CD4-positive, alpha-beta T cell treated with Interleukin-17A for 1 hour (primary cell): ENCODE results near the gene DDHD1.
"Not testable (repeated sequence)": the region's sequence is repeated elsewhere in the genome, so short reads cannot be mapped to it uniquely, and the experiment has no call there.

Experiments used
- DNase-seq: peaks from one replicate; pipeline ENCODE4 v3.0.0-alpha.2; 2020

Gene DDHD1

DNA sequence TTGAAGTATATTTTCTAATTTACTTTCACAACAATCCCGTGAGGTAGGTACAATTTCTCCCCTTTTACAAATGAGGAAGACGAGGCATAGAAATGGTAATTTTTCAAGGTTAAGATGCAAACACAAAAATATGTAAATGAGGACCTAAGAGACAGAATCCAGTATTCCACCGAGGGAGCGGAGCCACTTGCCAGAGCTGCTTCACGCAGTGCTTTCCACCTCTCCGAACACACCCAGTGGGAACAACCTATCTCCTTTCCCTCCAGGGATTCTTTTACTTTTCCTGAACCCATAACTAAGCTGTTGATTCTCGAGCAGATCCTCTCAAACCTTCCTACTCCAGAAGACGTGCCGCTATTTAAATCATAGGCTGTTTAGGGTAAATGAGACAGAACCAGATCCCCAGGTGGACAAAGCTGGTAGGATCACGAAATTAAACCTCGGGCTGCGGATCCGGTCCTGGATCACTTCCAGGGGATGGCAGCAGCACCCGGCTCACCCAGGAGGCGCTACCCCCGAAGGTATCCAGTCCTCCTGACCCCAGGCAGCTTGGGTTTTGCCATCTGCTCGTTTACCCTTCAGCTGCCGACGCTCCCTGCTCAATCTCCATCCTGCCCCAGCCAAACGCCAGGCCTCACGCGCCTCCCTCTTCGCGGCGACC is 1.5 kb downstream of the DDHD1 start:
- DNase-seq = peak; percentile 53

DNA sequence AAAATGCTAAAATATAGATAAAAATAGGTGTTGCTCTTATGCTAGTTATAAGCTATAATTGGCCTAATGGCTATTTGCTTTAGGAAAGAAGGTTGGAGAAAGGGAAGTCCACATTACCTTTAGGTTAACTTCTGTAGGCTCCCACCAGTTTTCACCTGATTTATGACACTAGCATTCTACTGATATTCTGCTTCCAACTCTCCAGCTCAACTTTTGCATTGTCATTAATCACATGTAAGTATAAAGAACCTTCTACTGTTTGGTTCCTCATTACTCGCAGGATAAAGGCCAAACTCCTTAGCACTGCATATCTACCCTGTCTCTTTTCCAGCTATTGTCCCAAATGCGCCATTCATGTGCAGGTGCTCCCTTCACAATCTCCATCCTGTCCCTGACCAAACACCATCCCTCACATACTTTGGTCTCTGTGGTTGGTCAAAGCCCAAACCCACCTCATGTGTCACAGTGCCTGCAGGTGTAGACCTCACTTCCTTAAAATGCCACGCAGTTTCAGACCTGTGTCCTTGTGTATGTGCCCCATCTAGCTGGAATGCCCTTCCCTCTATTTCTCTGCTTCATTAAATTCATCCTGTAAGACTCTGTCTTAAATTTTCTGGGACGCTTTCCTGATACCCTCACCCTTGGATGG is 3.3 kb downstream of the DDHD1 start:
- no peak for DNase-seq

DNA sequence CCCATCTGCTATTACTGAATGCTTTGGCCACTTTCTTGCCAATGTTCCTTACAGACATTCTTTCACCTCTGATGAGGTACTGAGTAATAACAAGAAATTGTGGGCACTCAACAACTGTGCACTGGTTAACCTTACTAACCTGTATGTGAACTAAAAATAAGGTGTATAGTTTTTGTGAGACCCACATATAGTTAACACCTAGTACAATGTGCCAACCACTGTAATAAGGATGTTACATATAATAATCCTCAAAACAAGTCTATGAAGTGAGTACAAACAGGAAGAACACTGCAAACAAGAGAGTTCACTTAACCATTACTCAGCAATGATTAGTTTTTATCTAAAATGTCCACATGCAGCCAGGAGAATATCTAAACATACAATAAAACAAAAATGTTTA is 4.5 kb downstream of the DDHD1 start:
- peak; percentile 43 for DNase-seq

DNA sequence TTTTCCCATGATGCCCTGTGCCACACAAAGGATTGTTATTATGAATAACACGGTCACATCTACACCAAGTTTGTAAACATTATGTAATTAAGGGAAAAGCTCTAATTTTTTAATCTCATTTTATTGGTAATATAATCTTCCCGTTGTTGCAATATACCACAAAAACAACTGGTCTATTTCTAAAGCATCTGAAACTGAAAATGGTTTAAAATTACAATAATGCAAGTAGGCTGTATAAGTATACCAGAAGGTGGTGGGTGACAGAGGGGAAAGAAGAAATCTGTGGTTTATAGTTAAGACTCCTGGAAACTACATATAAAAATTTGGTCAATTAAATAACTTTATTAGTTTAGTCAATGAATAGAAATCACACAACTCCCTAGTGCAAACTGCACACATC is 5.2 kb downstream of the DDHD1 start:
- no peak for DNase-seq

DNA sequence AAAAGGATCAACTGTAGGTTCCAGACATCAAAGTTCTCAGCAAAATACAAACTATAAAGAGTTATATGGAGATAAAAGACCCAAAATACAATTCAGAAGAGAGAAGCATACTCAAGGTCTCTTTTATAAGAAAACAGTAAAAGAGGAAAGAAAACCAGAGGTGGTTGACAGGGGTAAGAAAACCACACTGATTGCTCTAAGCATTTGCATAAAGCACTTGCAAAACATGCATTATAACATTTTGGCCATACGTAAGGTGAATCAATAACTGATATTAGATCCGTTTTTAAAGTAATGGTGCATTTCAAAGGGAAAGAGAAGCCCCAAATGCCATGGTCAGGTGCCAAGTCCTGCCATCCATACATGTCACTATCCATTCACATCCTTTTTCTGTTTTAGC is 5.9 kb downstream of the DDHD1 start:
- no peak for DNase-seq

DNA sequence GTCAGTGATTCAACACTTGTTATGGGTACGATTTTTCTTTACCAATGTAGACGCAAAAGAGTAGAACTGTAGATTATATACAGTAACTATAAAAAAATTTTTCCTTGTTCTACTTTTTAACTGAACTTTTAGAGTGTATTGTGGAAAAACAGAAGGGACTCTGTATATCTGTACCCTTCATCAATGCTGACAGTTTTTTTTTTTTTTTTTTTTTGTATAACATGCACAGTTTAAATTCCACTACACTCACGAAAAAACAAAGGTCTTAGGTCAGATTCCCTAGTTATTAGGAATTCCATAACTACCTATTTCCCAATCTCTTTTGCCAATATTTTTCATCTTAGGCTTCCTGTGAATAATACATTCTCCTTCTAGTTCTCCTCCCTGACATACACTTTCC is 6.4 kb downstream of the DDHD1 start:
- DNase-seq = no peak

DNA sequence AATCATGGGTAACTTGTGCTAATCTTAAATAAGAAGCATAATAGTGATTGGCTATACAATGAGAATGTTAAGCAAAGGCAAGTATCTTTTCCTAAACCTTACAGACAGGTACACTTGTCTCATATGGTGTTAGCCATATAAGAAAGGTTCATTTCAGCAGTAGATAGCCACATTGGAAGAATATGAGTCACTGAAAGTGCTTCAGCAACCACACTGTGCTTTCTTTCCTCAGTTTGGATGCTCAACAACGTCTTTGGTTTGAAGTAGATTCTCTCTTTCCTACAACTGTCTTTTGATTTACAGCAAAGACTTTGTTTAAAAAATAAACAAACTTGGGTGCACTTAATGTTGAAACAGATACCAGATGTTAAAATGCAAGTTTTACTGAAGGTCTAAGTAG is 8.9 kb downstream of the DDHD1 start:
- no peak for DNase-seq

DNA sequence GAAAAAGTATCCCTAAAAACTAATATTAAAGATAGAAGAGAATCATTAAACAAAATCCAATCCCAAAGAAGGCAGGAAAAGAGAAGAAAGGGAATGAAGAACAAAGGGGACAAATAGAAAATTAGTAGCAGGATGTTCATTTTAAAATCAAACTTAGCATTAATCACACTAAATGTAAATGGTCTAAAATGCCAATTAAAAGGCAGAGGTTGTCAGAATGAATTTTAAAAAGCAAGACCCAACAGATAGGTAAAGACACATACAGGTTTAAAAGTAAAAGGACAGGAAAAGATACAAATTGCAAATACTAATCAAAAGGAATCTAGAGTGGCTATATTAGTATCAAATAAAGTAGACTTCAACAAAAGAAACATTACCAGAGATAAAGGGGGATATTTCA is 12.5 kb downstream of the DDHD1 start:
- DNase-seq = no peak

DNA sequence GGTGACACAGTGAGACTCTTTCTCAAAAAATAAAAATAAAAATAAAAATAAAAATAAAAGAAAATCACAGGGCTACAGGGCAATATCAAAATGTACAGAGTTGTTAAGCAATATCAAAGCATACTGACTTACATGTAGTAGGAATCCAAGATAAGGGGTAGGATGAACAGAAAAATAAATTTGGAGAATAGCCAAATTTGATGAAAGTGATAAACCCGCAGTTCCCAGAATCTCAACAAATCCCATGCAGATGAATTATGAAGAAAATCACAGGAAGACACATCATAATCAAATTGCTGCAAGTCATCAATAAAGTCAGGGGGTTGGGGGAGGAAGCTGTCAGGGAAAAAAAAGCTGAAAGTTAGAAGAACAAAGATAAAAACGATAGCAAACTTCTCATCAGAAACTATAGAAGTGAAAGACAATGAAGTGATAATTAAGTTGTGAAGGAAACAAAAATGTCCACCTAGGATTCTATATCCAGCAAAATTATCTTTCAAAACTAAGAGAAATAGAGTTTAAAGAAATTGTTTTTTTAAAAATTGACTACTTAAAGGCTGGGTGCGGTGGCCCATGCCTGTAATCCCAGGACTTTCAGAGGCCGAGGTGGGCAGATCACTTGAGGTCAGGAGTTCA is 15.4 kb downstream of the DDHD1 start:
- no peak for DNase-seq

DNA sequence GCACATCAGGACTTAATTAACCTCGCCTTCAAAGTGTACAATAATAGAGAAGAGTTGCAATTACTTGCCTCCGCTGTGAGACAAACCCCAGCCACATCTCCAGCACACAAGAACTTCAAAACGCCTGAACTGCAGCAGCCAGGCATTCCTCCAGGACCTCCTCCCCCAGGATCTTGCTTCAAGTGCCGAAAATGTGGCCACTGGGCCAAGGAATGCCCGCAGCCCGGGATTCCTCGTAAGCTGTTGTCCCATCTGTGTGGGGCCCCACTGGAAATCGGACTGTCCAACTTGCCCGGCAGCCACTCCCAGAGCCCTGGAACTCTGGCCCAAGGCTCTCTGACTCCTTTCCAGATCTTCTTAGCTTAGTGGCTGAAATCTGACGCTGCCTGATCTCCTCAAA is 22.6 kb downstream of the DDHD1 start:
- not testable (repeated sequence) for DNase-seq

DNA sequence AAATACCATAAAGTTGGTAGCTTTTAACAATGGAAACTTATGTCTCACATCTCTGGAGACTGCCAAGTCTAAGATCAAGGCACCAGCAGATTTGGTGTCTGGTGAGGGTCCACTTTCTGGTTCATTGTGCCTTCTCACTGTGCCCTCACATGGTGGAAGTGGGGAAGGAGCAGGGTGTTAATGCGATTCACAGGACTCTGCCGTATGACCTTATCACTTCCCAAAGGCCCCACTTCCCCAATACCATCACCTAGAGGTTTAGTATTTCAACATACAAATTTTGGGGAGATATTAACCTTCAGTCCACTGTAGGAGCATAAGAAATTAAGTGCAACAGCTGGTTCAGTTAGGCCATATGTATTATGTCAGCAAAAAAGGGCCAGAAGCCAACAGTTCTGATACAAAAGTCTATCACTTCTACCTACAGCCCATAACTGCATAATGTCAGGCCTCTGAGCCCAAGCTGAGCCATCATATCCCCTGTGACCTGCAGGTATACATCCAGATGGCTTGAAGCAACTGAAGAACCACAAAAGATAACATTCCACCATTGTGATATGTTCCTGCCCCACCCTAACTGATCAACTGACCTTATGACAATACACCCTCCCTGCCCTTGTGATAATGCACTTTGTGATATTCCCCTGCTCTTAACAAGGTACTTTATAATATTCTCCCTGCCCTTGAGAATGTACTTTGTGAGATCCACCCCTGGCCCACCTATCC is 24.7 kb downstream of the DDHD1 start:
- no peak for DNase-seq

DNA sequence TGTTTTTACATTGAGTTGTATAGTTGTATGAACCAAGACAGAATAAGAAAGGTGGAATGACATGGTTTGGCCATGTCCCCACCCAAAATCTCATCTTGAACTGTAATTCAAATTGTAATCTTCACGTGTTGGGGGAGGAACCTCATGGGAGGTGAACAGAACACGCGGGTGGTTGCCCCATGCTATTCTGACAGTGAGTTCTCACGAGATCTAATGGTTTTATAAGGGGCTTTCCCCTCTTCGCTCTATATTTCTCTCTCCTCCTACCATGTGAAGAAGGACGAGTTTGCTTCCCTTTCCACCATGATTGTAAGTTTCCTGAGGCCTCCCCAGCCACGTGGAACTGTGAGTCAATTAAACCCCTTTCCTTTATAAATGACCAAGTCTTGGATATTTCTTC is 25.3 kb downstream of the DDHD1 start:
- DNase-seq = no peak

DNA sequence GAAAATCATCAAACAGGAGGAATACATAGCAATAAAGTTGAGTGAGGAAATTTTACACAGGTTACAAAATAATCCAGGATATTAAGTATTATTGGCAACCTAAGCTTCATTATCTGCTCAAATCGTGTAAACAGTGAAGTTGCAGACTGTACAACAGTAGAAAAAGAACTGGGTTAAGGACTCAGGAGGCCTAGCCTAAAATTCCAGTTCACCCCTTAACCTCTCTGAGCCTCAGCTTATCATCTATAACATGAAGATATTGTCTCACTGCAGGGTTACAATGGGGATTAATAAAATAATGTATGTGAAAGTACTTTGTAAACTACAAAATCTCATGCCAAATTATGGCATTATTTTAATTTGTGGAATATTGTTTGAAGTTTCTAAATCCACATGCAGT is 26.0 kb downstream of the DDHD1 start:
- no peak for DNase-seq

DNA sequence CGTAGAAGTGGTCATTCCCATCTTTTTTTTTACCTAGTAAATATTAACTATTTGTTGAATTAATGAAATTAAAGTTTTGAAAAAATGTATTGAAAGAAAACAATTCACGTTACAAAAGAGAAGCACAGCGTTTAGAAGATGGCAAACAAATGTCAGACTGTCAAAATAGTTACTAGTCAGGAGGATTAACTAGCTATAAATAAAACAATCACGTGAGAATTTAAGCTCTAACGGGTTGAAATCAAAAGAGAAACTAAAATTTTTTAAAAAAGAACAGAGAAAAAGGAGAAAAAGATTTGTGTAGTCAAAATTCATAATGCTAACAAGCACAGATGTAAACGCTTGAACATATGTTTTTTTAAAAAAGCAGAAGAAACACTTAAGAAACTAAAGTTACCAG is 26.4 kb downstream of the DDHD1 start:
- DNase-seq = no peak

DNA sequence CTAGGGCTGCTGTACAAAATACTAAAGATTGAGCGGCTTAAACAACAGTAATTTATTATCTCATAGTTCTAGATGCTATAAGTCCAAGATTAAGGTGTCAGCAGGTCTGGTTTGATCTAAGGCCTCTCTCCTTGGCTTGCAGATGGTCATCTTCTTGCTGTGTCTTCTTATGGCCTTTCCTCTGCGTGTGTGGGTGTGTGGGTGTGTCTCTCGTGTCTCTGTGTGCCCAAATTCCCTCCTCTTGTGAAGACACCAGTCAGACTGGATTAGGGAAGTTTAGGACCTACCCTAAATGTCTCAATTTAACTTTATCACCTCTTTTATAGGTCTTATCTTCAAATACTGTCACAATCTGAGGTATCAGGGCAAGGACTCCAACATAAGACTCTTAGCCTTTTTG is 28.3 kb downstream of the DDHD1 start:
- no peak for DNase-seq

DNA sequence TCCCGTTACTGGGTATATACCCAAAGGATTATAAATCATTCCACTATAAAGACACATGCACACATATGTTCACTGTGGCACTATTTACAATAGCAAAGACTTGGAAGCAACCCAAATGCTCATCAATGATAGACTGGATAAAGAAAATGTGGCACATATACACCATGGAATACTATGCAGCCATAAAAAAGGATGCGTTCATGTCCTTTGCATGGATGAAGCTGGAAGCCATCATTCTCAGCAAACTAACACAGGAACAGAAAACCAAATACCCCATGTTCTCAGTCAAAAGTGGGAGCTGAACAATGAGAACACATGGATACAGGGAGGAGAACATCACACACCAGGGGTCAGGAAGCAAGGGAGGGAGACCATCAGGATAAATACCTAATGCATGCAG is 31.7 kb downstream of the DDHD1 start:
- not testable (repeated sequence) for DNase-seq

DNA sequence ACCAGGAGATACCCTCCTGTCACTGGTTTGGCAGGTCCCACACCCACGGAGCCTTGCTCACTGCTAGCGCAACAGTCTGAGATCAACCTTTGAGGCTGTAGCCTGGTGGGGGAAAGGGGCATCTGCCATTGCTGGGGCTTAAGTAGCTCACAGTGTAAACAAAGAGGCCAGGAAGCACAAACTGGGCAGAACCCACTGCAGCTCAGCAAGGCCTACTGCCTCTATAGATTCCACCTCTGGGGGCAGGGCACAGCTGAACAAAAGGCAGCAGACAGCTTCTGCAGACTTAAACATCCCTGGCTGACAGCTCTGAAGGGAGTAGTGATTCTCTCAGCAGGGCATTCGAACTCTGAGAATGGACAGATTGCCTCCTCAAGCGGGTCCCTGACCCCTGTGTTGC is 35.6 kb downstream of the DDHD1 start:
- DNase-seq = not testable (repeated sequence)

DNA sequence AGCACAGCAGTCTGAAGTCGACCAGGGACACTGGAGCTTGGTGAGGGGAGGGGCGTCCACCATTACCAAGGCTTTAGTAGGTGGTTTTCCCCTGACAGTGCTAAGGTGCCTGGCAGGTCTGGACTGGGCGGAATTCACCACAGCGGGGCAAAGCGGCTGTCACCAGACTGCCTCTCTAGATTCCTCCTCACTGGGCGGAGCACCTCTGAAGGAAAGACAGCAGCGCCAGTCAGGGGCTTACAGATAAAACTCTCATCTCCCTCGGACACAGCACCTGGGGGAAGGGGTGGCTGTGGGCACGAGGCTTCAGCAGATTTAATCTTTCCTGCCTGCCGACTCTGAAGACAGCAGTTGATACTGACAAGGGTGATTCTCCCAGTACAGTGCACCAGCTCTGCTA is 39.1 kb downstream of the DDHD1 start:
- no peak for DNase-seq

DNA sequence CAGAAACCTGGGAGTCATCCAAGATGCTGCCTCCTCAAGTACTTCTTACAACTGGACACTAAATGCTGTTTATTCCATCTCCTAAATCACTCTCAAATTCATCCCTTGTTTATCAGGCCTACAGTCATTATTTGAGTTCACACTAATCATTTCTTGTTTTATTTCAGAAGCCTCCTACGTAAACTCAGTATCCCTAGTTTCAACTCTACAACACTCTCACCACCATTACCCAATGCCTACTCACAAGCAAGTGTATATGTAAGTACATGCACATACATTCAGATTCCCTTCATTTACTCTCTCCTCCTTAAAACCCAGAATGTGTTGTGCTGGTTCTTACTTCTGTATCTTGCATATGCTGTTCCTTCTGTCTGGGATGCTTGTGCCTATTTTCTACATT is 43.0 kb downstream of the DDHD1 start:
- no peak for DNase-seq

DNA sequence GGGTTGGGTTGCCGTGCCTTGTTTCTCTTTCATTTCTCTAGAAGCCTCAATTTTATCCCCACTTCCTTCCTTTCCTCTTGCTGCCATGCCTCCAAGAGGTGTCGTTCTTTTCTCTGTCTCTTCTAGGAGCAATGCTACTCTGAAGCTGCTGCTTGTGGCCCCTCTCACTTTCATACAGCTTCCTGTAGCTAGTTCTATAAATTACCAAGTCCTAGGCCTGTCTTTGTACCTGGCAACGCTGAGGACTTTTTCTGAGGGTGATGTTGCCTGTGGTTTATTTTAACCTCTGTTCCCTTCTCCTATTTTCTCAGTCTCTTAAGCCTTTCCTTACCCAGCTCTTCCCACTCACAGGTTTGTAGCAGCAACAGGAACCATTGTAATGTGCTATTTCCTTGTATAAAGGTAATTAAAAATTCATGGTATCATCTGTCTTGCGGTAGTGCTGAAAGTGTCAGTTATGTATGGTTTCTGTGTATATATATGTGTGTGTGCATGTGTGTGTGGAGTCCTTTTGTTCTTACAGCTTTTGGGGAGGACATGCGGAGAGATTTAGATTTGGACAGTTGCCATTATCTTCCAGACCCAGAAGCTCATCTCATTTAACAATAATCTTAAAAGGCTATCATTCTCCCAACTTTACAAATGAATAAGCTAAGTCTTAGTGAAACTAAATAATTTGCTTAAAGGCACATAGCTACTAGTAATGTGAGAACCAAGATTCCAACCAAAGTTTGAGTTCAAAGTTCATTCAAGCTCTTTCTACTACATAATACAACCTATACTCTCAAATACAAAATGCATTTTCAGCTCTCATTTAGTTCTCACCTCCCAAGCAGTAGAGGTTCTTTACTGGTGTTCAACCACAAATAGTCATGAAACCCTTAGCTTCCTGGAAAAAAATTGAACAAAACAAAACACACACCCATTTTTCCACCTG is 43.8 kb downstream of the DDHD1 start:
- peak; percentile 68 for DNase-seq

DNA sequence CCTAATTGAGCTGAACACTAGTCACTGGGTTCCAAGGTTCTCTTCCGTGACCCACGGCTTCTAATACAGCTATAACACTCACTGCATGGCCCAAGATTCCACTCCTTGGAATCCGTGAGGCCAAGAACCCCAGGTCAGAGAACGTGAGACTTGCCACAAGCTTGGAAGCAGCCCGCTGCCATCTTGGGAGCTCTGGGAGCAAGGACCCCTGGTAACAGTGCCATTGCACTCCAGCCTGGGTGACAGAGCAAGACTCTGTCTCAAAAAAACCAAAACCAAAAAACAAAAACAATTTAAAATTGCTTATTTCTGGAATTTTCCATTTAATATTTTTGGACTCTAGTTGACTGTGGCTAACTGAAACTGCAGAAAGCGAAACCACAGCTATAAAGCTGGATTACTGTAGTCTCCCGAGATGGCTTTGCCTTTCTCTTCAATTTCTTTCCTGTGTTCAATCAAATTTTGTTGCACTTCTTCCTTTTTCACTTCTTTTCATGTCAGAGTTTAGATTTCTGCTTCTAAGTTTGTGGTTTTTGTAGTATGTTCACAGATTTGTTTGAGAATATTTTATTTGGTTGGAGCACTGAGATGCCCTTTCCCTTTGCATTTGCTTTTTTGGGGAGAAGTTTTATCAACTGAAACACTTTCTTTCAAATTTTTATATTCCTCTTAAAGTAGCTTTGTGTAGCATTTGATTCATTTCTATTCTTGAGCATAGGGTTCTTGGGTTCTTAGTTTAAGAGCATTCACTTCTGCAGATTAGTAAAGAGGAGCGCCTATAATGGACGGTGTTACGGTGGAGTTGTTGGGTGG is 44.6 kb downstream of the DDHD1 start:
- DNase-seq = peak; percentile 35

DNA sequence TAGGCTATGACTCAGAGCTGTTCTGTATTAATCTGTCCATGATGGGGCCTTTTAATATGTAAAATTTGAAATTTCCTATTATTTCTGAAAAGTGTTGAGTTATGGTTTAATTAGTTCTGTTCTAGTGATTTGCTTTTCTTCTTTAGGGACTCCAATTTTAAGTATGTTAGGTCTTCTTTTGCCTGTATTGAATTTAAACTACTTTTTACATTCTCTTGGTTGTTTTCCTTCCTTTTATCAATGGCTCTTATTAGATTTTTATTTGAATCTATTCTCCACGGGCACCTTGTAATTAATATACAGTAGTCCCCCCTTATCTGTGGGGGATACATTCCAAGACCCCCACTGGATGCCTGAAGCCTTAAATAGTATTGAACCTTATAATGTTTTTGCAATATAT is 46.4 kb downstream of the DDHD1 start:
- DNase-seq = no peak
